Lower lobe of right lung (tissue), 2 donors: ENCODE results near the gene OR52I2. TPM values are rescaled to one million over a fixed set of nuclear protein-coding genes. Genes with fewer than 3 reads are reported as not detected.

Source experiments
- ATAC-seq, 2 donors: fragments of 200-7000 bp; cut with Tn5 transposase; one replicate each; pipeline ENCODE4 v1.9.1; 2020 to 2022; ENCODE audit warnings: mild to moderate bottlenecking in 2 of 2, moderate library complexity in 2 of 2
- DNase-seq: peaks from one replicate; pipeline ENCODE4 v3.0.0-alpha.2; 2020
- H3K27ac ChIP-seq: fragments of 200-600 bp; one replicate; pipeline ENCODE4 v1.8.0; 2022
- H3K27me3 ChIP-seq: fragments of 200-600 bp; one replicate; pipeline ENCODE4 v1.8.0; 2022; ENCODE audit warnings: low read depth
- H3K36me3 ChIP-seq: fragments of 200-600 bp; one replicate; pipeline ENCODE4 v1.8.0; 2022; ENCODE audit warnings: mild to moderate bottlenecking
- H3K4me1 ChIP-seq: fragments of 200-600 bp; one replicate; pipeline ENCODE4 v1.8.0; 2022
- H3K4me3 ChIP-seq: fragments of 200-600 bp; one replicate; pipeline ENCODE4 v1.8.0; 2022; ENCODE audit warnings: mild to moderate bottlenecking
- H3K9me3 ChIP-seq: fragments of 200-600 bp; one replicate; pipeline ENCODE4 v1.8.0; 2022
- CTCF ChIP-seq: fragments of 200-600 bp; IDR thresholded peaks from one replicate; pipeline ENCODE4 v1.8.0; 2022; ENCODE audit warnings: antibody characterized with exemption, mild to moderate bottlenecking
- intact Hi-C: fragments of 100-400 bp; cut with DNase I; formaldehyde crosslinking; loops from one replicate; pipeline ENCODE4 v1.11.0; 2022
- total RNA-seq: library from RNA; stranded (reverse); fragmentation: NEBNext Ultra II Directional; extraction: Animal tissue kit (Norgen Biotek cat#: 25700); gene quantifications from one replicate; pipeline ENCODE4 v1.2.1, GENCODE V29; 2021
- donor health status: DM: no; HTN: yes; CAD: no; lungs with severe emphysema.

OR52I2 gene
- total RNA-seq, 1 donor from 2014 or later = not detected

DNA sequence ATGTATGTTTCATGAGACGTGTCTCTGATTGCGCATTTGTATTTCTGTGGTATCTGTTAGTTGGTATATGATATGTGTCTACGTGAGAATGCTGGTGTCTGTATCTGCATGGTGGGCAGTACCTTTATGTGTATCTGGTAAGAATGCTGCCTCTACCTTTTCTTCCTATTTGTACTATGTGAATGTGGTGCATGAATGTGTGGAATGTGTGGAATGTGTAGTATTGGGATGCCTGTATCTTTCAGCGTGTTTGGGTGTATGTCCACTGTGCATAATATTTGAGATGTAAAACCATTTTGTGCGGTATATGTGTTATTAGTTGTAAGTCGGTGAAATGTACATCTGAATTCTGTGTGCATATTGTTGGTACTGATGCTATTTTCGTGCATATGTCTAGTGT lies 60.0 kb downstream of the OR52I2 start:
- intact Hi-C loops = no loop called here
- no peaks in the 10 kb centered on the region for H3K9me3 ChIP-seq
- H3K4me1 ChIP-seq = peaks cover 5% of the 10 kb centered on the region
- H3K27ac ChIP-seq = no peak overlapping the region
- DNase-seq (no peak), ATAC-seq (no peak)
- peaks cover 5% of the 10 kb centered on the region for H3K27me3 ChIP-seq
- H3K36me3 ChIP-seq = no peaks in the 10 kb centered on the region
- no peak overlapping the region for H3K4me3 ChIP-seq
- no peak for TF ChIP-seq CTCF

DNA sequence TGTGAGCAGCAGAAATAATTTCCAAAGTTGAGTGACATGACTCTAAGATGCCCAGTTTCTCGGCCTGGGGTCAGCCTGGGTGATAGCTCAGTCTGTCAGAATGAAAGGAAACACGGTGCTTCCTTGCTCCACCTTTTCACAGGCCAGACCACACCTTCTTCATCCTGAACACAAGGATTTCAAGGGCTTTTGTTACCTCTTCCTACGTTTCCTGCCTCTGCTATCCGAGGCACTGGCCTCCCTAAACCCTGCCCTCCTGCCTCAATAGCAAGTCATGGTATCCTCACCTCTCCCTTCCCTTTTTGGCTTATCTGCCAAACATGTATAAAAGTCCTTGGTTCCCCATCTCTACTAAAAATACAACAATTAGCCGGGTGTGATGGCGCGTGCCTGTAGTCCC lies 60.5 kb downstream of the OR52I2 start:
- no peaks in the 10 kb centered on the region for H3K9me3 ChIP-seq
- no peak overlapping the region for H3K4me3 ChIP-seq
- no peaks in the 10 kb centered on the region for H3K36me3 ChIP-seq
- DNase-seq = no peak
- peaks cover 5% of the 10 kb centered on the region for H3K27me3 ChIP-seq
- intact Hi-C loops = no loop called here
- peaks cover 2% of the 10 kb centered on the region for H3K4me1 ChIP-seq
- H3K27ac ChIP-seq = no peak overlapping the region
- no peak for ATAC-seq
- no peak for TF ChIP-seq CTCF

Other genes starting within 250 kb of the OR52I2 start
- gene OR52B4, start 213.4 kb upstream of the OR52I2 start, total RNA-seq = not detected
- gene TRIM21, start 188.0 kb upstream of the OR52I2 start, total RNA-seq = 42.2 TPM
- gene OR52K2, start 132.4 kb upstream of the OR52I2 start, total RNA-seq = 0.47 TPM
- gene OR52K1, start 99.1 kb upstream of the OR52I2 start, total RNA-seq = 0.27 TPM
- not detected for gene OR52M1, start 36.6 kb upstream of the OR52I2 start, total RNA-seq
- gene OR52I1, start 12.3 kb downstream of the OR52I2 start, total RNA-seq = not detected
- 13.8 TPM for gene TRIM68, start 26.5 kb downstream of the OR52I2 start, total RNA-seq
- not detected for gene OR51D1, start 55.7 kb downstream of the OR52I2 start, total RNA-seq
- gene OR51E1, start 62.2 kb downstream of the OR52I2 start, total RNA-seq = not detected
- gene OR51E2, start 116.1 kb downstream of the OR52I2 start, total RNA-seq = not detected
- gene MMP26, start 123.0 kb downstream of the OR52I2 start, total RNA-seq = not detected
- gene OR51F1, start 188.2 kb downstream of the OR52I2 start, total RNA-seq = not detected
- gene OR52R1, start 222.6 kb downstream of the OR52I2 start, total RNA-seq = not detected
- gene OR51F2, start 239.6 kb downstream of the OR52I2 start, total RNA-seq = not detected